BJ (cell line): ENCODE data around the gene RRAS. TPM values are rescaled to one million over a fixed set of nuclear protein-coding genes. Genes with fewer than 3 reads are reported as not detected.
"Not testable (repeated sequence)": the region's sequence is repeated elsewhere in the genome, so short reads cannot be mapped to it uniquely, and the experiment has no call there.

Source experiments
- CTCF ChIA-PET: fragments of 350-600 bp; formaldehyde crosslinking; extraction: SDS; loops from one replicate; lab custom pipeline; 2021; ENCODE audit warnings: antibody characterized with exemption, inconsistent platforms; lab: Yijun Ruan, JAX
- POLR2A ChIA-PET: fragments of 300-600 bp; sonication (Branson Sonifier 250); formaldehyde crosslinking; extraction: SDS; loops from one replicate; lab custom pipeline; 2021; ENCODE audit warnings: antibody characterized with exemption; lab: Charles Lee
- DNase-seq: peaks from one replicate; pipeline ENCODE4 v3.0.0-alpha.2; 2011; ENCODE audit warnings: low read depth
- H3K27me3 ChIP-seq: 2 replicates; pipeline ENCODE4 v1.6.0; 2011; ENCODE audit warnings: low read length; ENCODE audit not compliant: control insufficient read depth, insufficient read depth
- H3K36me3 ChIP-seq: 2 replicates; pipeline ENCODE4 v1.5.1; 2011; ENCODE audit warnings: low read length; ENCODE audit not compliant: control insufficient read depth, insufficient read depth
- H3K4me3 ChIP-seq: 2 replicates; pipeline ENCODE4 v1.5.1; 2011; ENCODE audit warnings: low read depth, mild to moderate bottlenecking, control low read depth, low read length
- polyA plus RNA-seq: library from polyadenylated mRNA; depleted of rRNA; stranded (reverse); fragments of >200 nt; gene quantifications from 2 replicates; pipeline ENCODE4 v1.2.3, GENCODE V29; 2011
- TF ChIP-seq, protein P1 (sequence below): IDR thresholded peaks from 2 replicates; pipeline ENCODE4 v1.5.1; 2011; ENCODE audit warnings: low read depth, mild to moderate bottlenecking, control low read depth, inconsistent platforms, low read length, moderate library complexity; ENCODE audit not compliant: insufficient read depth

Gene RRAS
- polyA plus RNA-seq, 1 experiment = 186 TPM

DNA sequence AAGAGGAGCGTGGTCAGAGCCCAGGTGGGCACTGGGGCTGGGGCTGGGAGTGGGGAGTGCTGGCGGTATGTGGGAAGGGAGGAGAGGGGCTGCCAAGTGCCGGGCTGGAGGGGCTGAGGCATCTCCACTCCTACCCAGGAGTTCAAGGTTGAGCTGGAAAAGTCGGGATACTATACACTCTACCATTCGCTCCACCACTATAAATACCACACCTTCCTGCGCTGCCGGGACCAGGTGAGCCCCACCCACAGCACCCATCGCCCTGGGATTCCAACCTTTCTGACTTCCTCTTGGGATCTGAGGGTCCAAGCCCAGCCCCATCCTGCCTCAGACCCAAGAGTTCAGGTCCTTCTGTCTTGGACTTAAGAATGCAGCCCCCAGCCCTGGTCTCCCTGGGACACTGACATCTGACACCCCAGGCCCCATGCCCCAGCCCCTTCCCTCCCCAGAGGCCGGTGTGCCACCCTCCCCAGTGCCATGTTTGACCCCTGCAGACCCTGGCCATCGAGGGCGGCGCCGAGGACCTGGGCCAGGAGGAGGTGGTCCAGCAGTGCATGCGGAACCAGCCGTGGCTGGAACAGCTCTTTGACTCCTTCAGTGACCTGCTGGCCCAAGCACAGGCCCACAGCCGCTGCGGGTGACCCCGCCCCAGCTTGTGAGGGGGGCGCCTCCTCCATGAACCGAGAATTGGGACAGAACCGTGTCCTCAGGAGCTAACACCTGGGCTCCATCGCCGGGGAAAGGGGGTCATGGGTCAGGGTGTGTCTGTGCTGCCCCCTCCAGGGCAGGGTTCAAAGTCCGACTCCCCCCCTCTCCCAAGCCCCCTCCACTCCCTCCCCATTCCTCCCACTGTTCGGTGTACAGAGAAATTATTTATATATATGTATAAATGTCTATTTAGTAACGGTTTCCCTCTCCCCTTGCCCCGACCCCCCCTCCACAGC lies 14.7 kb downstream of the RRAS start:
- TF ChIP-seq, protein P1, sequence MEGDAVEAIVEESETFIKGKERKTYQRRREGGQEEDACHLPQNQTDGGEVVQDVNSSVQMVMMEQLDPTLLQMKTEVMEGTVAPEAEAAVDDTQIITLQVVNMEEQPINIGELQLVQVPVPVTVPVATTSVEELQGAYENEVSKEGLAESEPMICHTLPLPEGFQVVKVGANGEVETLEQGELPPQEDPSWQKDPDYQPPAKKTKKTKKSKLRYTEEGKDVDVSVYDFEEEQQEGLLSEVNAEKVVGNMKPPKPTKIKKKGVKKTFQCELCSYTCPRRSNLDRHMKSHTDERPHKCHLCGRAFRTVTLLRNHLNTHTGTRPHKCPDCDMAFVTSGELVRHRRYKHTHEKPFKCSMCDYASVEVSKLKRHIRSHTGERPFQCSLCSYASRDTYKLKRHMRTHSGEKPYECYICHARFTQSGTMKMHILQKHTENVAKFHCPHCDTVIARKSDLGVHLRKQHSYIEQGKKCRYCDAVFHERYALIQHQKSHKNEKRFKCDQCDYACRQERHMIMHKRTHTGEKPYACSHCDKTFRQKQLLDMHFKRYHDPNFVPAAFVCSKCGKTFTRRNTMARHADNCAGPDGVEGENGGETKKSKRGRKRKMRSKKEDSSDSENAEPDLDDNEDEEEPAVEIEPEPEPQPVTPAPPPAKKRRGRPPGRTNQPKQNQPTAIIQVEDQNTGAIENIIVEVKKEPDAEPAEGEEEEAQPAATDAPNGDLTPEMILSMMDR = no peak
- H3K27me3 ChIP-seq = no peaks in the 10 kb centered on the region
- no peak overlapping the region for H3K4me3 ChIP-seq
- DNase-seq = no peak
- H3K36me3 ChIP-seq = peaks cover 6% of the 10 kb centered on the region
- ChIA-PET POLR2A (no interaction called here), CTCF (no interaction called here)

GRCh38 chr19:49617860-49618259 lies 22.1 kb downstream of the RRAS start:
- CTCF ChIA-PET, H3K4me3 ChIP-seq, H3K27me3 ChIP-seq, POLR2A ChIA-PET, DNase-seq: not testable (repeated sequence)
- H3K36me3 ChIP-seq = peaks cover 27% of the 10 kb centered on the region

DNA sequence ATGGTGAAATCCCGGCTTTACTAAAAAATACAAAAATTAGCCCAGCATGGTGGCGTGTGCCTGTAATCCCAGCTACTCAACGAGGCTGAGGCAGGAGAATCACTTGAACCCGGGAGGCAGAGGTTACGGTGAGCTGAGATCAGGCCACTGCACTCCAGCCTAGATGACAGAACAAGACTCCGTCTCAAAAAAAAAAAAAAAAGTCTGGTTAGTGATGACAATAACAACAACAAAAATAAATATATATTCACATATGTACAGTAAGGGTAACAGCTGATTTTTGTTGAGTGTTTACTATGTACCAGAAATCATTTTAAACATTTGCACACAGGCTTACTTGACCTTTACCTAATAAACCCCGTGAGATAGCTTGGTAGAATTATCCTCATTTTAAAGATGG lies 23.0 kb downstream of the RRAS start:
- POLR2A ChIA-PET = no interaction called here
- TF ChIP-seq, protein P1 = no peak
- no peak overlapping the region for H3K4me3 ChIP-seq
- H3K36me3 ChIP-seq = peaks cover 27% of the 10 kb centered on the region
- no peaks in the 10 kb centered on the region for H3K27me3 ChIP-seq
- CTCF ChIA-PET = interaction anchor here (1.3 kb wide), 1 partner anchor 14 kb away, joined by 4 read pairs; no protein-coding TSS in a partner anchor
- DNase-seq = no peak

- no peak for DNase-seq
- H3K4me3 ChIP-seq = no peak overlapping the region
- CTCF ChIA-PET = interaction anchor here (1.3 kb wide), 1 partner anchor 15 kb away, joined by 4 read pairs; no protein-coding TSS in a partner anchor
- TF ChIP-seq, protein P1 = no peak
- no peaks in the 10 kb centered on the region for H3K27me3 ChIP-seq
- peaks cover 25% of the 10 kb centered on the region for H3K36me3 ChIP-seq
- POLR2A ChIA-PET = no interaction called here
Measured at GRCh38 chr19:49616532-49616931, 23.4 kb downstream of the RRAS start.

GRCh38 chr19:49615861-49616260 lies 24.1 kb downstream of the RRAS start:
- no peak overlapping the region for H3K4me3 ChIP-seq
- TF ChIP-seq, protein P1 = no peak
- POLR2A ChIA-PET = no interaction called here
- no peak for DNase-seq
- CTCF ChIA-PET = no interaction called here
- H3K27me3 ChIP-seq = no peaks in the 10 kb centered on the region
- peaks cover 28% of the 10 kb centered on the region for H3K36me3 ChIP-seq
